GM18867 (cell line): Measurements from ENCODE around the gene TPSG1.
"Not testable (repeated sequence)": the region's sequence is repeated elsewhere in the genome, so short reads cannot be mapped to it uniquely, and the experiment has no call there.

Source experiments
- ATAC-seq: cut with Tn5 transposase; IDR thresholded peaks from one replicate; pipeline ENCODE4 v1.9.1; 2021; ENCODE audit warnings: mild to moderate bottlenecking, moderate library complexity; ENCODE audit not compliant: unreplicated experiment

TPSG1 gene

GRCh38 chr16:1198671-1199346, 26.3 kb downstream of the TPSG1 start:
- not testable (repeated sequence) for ATAC-seq

GRCh38 chr16:1198194-1198593, 26.9 kb downstream of the TPSG1 start:
- ATAC-seq = no peak

GRCh38 chr16:1197237-1197866, 27.7 kb downstream of the TPSG1 start:
- no peak for ATAC-seq

- ATAC-seq = no peak
Measured at GRCh38 chr16:1196494-1196893, 28.6 kb downstream of the TPSG1 start.

- ATAC-seq = no peak
Measured at GRCh38 chr16:1195393-1195666, 29.7 kb downstream of the TPSG1 start.

- ATAC-seq = no peak
Measured at GRCh38 chr16:1194665-1195392, 30.2 kb downstream of the TPSG1 start.

- ATAC-seq = no peak
Measured at GRCh38 chr16:1193825-1194581, 31.1 kb downstream of the TPSG1 start.

- no peak for ATAC-seq
Measured at GRCh38 chr16:1193143-1193824, 31.8 kb downstream of the TPSG1 start.

- no peak for ATAC-seq
Measured at GRCh38 chr16:1192384-1193073, 32.5 kb downstream of the TPSG1 start.

GRCh38 chr16:1190789-1191188, 34.3 kb downstream of the TPSG1 start:
- not testable (repeated sequence) for ATAC-seq

- ATAC-seq = no peak
Measured at GRCh38 chr16:1189455-1189854, 35.6 kb downstream of the TPSG1 start.

- ATAC-seq = no peak
Measured at GRCh38 chr16:1188432-1189189, 36.5 kb downstream of the TPSG1 start.

GRCh38 chr16:1185460-1186207, 39.4 kb downstream of the TPSG1 start:
- ATAC-seq = not testable (repeated sequence)

GRCh38 chr16:1184980-1185379, 40.1 kb downstream of the TPSG1 start:
- ATAC-seq = no peak

- no peak for ATAC-seq
Measured at GRCh38 chr16:1184156-1184868, 40.8 kb downstream of the TPSG1 start.

- ATAC-seq = no peak
Measured at GRCh38 chr16:1182950-1183907, 41.8 kb downstream of the TPSG1 start.

- no peak for ATAC-seq
Measured at GRCh38 chr16:1182316-1182671, 42.8 kb downstream of the TPSG1 start.
